Gastroesophageal sphincter (tissue), 3 donors: ENCODE data around the gene CFDP1.

ENCODE experiments used
- CTCF ChIP-seq, 4 experiments: fragments of 200-600 bp in 2 of 4; fragments of 450-650 bp in 2 of 4; sonication (generic) in 1 of 4; IDR thresholded peaks; one replicate each; pipeline ENCODE4 v1.5.1; 2017 to 2019; ENCODE audit warnings: antibody characterized with exemption in 4 of 4, mild to moderate bottlenecking in 2 of 4, moderate library complexity in 2 of 4
- EP300 ChIP-seq: sonication (generic); formaldehyde crosslinking; IDR thresholded peaks from one replicate; pipeline ENCODE4 v1.6.1; 2017; ENCODE audit warnings: antibody characterized with exemption, mild to moderate bottlenecking
- POLR2A ChIP-seq, 2 donors: fragments of 450-650 bp; IDR thresholded peaks; one replicate each; pipeline ENCODE4 v1.6.1; 2017; ENCODE audit warnings: antibody characterized with exemption in 2 of 2, mild to moderate bottlenecking in 2 of 2, moderate library complexity in 1 of 2

- TF ChIP-seq CTCF (IDR thresholded peaks at IDR 0.05) (peak; percentile 98 to 100 (median 100)), EP300 (no peak), POLR2A (IDR thresholded peaks at IDR 0.05) (peak; percentile 89 to 92)
These were observed 31.0 kb upstream of the CFDP1 start, which contains the start of gene TMEM170A for GRCh38 chr16:75464122-75464918.
